Epidermal melanocyte (primary cell): ENCODE results near the gene PDE11A.
"Not testable (repeated sequence)": the region's sequence is repeated elsewhere in the genome, so short reads cannot be mapped to it uniquely, and the experiment has no call there.

Source experiments
- DNase-seq: peaks from one replicate; pipeline ENCODE4 v3.0.0; 2011; ENCODE audit warnings: low spot score; ENCODE audit not compliant: insufficient read length

The PDE11A gene

GRCh38 chr2:178074123-178075005, 1.8 kb upstream of the PDE11A start:
- DNase-seq: no peak

GRCh38 chr2:178072000-178072382, 586 bp downstream of the PDE11A start:
- DNase-seq: no peak

GRCh38 chr2:178070824-178071223, 1.8 kb downstream of the PDE11A start:
- DNase-seq: no peak

- no peak for DNase-seq
These were observed 3.0 kb downstream of the PDE11A start for GRCh38 chr2:178069551-178069950.

GRCh38 chr2:178068823-178069454, 3.6 kb downstream of the PDE11A start:
- no peak for DNase-seq

- no peak for DNase-seq
These were observed 5.5 kb downstream of the PDE11A start for GRCh38 chr2:178066890-178067669.

- DNase-seq: no peak
These were observed 6.3 kb downstream of the PDE11A start for GRCh38 chr2:178066324-178066723.

- DNase-seq: no peak
These were observed 12.9 kb downstream of the PDE11A start for GRCh38 chr2:178059681-178060080.

- no peak for DNase-seq
These were observed 13.5 kb downstream of the PDE11A start for GRCh38 chr2:178059111-178059510.

GRCh38 chr2:178057179-178057680, 15.3 kb downstream of the PDE11A start:
- DNase-seq: no peak

- DNase-seq: no peak
These were observed 16.2 kb downstream of the PDE11A start for GRCh38 chr2:178056345-178056744.

GRCh38 chr2:178051257-178051656, 21.3 kb downstream of the PDE11A start:
- not testable (repeated sequence) for DNase-seq

GRCh38 chr2:178047391-178047790, 25.2 kb downstream of the PDE11A start:
- peak; percentile 22 for DNase-seq

GRCh38 chr2:178044836-178045235, 27.7 kb downstream of the PDE11A start:
- DNase-seq: no peak

GRCh38 chr2:178043266-178043665, 29.3 kb downstream of the PDE11A start:
- no peak for DNase-seq

- DNase-seq: not testable (repeated sequence)
These were observed 39.0 kb downstream of the PDE11A start for GRCh38 chr2:178033583-178033982.

- no peak for DNase-seq
These were observed 43.2 kb downstream of the PDE11A start for GRCh38 chr2:178029342-178029741.

- no peak for DNase-seq
These were observed 46.9 kb downstream of the PDE11A start for GRCh38 chr2:178025551-178026185.

GRCh38 chr2:178018141-178018540, 54.4 kb downstream of the PDE11A start:
- DNase-seq: no peak

- DNase-seq: no peak
These were observed 56.0 kb downstream of the PDE11A start for GRCh38 chr2:178016612-178017011.

GRCh38 chr2:178012639-178013038, 59.9 kb downstream of the PDE11A start:
- no peak for DNase-seq
